ENCODE data around the gene GRIK4.

- TF ChIP-seq CTCF (IDR thresholded peaks at IDR 0.05; ENCODE audit: insufficient read depth, low read depth, low read length) (no peak), EZH2 (IDR thresholded peaks at IDR 0.05; ENCODE audit: insufficient read depth, low read length) (no peak)
These were observed 90.0 kb downstream of the GRIK4 start for GRCh38 chr11:120601536-120601935.
